ENCODE measurements around the gene CREBZF. TPM values are rescaled to one million over a fixed set of nuclear protein-coding genes. Genes with fewer than 3 reads are reported as not detected.
"Not testable (repeated sequence)": the region's sequence is repeated elsewhere in the genome, so short reads cannot be mapped to it uniquely, and the experiment has no call there.

The CREBZF gene
- total RNA-seq, 1 experiment from 2014 or later: 24.0 TPM

DNA sequence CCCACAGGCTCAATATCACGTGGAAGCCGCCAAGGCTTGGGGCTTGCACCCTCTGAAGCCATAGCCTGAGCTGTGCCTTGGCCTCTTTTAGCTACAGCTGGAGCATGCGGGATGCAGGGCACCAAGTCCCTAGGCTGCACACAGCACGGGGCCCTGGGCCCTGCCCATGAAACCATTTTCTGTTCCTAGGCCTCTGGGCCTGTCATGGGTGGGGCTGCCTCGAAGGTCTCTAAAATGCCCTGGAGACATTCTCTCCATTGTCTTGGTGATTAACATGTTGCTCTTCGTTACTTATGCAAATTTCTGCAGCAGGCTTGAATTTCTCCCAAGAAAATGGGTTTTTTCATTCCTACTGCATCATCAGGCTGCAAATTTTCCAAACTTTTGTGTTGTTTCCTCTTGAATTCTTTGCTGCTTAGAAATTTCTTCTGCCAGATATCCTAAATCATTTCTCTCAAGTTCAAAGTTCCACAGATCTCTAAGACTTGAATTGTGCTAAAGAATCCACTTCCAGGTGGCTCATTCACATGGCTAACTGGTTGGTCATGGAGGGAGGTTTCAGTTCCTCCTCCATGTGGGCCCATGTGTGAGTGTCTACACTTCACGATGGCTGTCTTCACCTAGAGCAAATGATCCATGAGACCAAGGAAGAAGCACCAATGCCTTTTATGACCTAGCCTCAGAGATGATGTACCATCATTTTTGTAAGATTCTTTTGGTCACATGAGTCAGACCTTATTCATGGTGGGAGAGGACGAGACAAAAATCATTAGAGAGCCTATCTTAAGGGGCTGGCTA, 7.4 kb upstream of the CREBZF start:
- DNase-seq (ENCODE audit: low read depth): peak; percentile 40

DNA sequence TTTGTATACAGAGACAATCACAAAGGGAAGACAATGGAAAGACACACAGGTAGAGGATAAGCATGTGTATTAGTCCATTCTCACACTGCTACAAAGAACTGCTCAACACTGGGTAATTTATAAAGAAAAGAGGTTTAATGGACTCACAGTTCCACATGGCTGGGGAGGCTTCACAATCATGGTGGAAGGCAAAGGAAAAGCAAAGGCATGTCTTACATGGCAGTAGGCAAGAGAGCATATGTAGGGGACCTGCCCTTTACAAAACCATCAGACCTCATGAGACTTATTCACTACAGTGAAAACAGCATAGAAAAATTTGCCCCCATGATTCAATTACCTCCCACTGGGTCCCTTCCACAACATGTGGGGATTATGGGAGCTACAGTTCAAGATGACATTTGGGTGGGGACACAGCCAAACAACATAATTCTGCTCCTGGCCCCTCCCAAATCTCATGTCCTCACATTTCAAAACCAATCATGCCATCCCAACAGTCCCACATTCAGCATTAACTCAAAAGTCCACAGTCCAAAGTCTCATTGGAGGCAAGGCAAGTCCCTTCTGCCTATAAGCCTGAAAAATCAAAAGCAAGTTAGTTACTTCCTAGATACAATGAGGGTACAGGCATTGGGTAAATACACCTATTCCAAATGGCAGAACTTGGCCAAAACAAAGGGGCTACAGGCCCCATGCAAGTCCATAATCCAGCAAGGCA, 6.2 kb upstream of the CREBZF start:
- DNase-seq (ENCODE audit: low read depth): not testable (repeated sequence)

- no peak for DNase-seq (ENCODE audit: low read depth)
Observed at GRCh38 chr11:85668157-85668556, 3.2 kb upstream of the CREBZF start.

DNA sequence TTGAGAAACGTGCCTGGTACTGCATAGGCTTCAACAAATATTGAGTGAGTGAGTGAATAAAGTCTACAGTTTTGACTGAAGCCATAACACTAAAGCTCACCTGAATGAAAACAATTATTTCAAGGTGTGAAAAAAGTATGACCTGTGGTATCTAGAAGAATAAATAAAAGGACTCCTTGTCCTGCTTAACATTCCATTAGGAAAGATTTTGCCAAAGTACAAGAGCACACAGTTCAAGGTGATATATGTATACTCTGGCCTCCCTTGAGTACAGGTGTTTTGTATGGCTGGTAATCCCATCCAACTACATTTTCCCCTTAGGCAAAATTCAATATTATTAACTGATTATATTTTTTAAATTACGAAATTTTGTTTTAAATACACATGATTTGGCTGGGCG, 1.8 kb upstream of the CREBZF start:
- DNase-seq (ENCODE audit: low read depth): no peak

- DNase-seq (ENCODE audit: low read depth): no peak
Observed at GRCh38 chr11:85665733-85666132, 804 bp upstream of the CREBZF start.

DNA sequence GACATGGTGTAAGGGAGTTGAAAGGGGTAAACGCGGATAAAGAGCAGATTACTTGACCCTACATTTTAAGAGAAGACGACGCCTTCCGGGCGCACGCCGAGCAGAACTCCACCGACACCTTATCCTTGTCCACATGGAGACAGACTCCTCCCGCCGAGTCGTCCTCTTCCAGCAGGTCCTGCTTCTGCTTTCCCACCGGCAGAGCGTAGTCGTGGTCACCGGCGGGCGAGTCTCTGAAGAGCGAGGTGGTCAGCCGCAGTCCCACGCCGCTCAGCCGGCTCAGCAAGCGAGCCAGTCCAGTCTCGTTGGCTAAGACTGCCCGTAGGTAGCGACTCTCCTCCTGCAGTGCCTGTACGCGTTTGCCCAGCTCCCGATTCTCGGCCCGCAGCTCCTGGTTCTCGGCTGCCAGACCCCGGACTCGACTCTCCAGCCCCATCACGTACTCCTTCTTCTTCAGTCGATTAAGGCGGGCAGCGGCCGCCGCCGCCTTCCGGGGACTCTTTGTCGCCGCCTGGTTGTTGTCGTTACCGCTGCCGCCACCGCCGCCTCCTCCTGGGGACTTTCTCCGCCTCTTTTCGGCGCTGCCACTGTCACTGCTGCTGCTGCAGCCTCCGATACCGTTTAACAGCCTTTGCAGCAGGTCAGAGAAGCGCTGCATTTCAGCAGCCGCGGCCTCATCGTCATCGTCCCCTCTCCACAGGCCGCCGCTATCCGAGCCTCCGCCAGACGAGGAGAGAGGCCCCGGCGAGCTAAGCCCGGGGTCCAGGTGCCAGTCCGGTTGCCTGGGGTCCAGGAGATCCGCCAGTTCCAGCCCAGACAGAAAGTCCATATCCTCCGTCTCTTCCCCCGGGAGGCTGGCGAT, 945 bp downstream of the CREBZF start:
- peak; percentile 65 for DNase-seq (ENCODE audit: low read depth)

GRCh38 chr11:85663080-85663752, 1.7 kb downstream of the CREBZF start:
- DNase-seq (ENCODE audit: low read depth): no peak

DNA sequence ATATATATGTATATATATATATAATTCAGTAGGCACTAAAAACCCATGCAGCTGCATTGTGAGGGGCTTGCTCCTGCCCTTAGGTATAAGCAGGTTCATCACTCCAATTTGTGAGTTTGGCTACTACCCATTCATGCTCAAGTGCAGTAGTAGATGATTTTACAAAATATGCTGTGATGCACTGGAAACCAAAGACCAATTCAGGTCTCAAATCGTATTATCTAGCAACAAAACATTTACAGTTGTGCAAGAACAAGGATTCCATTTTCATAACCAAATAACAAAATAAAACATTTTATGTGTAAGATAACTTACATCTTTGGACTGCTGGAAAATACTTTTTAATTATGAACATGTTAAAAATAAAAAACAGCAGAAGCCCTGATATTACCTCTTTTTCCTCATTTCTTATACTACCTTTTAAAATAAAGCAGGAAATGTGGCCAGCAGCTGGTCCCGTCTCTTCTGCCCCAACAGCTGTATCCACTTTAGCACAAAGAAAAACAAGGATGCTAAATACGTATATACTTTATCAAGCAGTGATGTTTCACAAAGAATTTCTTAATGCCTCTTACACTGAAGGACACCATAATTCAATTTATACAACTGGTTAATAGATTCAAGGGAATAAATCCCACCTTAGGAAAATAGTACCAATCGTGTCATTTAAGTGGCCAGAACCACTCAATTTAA, 2.8 kb downstream of the CREBZF start:
- no peak for DNase-seq (ENCODE audit: low read depth)

DNA sequence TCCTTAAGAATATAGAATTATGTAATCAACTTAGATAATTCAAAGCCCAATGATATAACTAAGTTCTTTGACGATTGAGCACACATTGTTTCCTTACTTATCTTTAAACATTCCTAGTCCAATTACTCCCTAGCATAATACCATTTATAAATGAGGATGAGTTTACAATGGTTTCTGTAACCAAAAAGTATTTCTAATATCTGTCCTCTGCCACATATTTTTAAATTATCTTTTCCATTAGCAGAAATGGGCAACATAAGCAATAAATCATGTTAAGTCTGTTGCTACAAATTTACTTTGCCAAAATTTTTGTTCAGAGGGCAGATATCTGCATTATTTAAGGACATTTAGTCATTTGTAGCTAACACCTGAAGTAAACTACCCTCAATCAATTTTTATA, 6.7 kb downstream of the CREBZF start:
- DNase-seq (ENCODE audit: low read depth): no peak

DNA sequence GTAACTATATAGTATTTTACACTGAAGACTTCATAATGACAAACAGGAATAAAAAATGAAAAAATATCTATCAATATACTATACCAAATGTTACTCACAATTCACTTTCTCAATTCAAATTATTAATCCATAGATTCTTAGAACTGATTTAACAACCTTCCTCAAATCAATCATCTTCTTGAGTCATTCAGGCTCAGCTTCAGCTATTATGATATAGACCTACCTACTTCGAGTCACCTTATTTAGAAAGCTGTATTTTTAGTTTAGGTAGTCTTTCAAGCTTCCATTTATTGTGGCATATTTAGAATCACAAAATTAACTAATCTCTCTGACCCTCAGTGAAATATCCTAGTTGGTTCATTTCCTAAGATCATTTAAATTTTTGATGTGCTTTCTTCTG, 8.2 kb downstream of the CREBZF start:
- DNase-seq (ENCODE audit: low read depth): no peak

DNA sequence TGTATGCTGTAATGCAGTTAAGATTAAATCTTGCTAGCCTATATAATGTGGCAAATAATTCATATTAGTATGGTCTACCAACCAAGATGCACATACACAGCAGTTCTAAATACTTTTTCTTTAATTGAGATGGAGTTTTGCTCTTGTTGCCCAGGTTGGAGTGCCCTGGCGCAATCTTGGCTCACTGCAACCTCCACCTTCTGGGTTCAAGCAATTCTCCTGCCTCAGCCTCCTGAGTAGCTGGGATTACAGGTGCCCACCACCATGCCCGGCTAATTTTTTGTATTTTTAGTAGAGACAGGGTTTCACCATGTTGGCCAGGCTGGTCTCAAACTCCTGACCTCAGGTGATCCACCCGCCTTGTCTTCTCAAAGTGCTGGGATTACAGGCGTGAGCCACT, 10.6 kb downstream of the CREBZF start:
- DNase-seq (ENCODE audit: low read depth): not testable (repeated sequence)

GRCh38 chr11:85652786-85653447, 12.0 kb downstream of the CREBZF start:
- no peak for DNase-seq (ENCODE audit: low read depth)

GRCh38 chr11:85651118-85651517, 13.8 kb downstream of the CREBZF start:
- no peak for DNase-seq (ENCODE audit: low read depth)

DNA sequence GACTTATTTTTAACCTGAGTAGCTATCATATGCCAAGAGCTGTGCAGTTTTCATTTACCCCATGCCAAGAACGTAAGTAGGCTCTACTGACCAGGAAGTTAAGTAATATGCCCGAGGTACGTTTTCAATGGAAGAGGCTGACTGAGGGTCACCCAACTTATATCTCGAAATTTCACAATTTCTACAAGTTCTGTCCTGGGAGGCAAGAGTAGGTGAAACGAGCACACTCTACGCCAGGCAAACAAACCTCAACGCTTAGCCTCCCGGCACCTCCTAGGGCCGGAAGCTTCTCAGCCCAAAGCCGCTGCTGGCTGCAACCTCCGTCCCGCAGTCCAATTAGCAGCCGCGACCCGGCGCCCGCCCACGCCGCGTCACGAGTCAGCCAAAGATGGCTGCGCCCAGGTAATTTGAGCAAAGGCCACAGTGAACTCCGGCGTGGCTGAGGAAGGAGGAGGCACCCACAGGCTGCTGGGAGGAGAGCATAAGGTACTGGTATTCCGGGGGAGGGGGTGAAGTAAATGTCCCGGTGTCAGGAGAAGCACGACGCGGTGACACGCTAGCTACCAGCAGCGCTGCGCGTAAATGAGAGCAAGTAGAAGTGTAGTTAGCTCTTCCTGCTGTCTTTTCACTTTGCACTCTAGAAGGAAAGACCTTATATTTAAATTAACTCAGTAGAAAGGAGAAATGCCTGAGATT, 17.2 kb downstream of the CREBZF start, which contains the start of gene TMEM126A:
Gene TMEM126A, plus strand, starts transcription at position 364 of the 696 bp plus-strand sequence. CDS start 2,289 bp downstream, outside the sequence.
- DNase-seq (ENCODE audit: low read depth): peak; percentile 86

DNA sequence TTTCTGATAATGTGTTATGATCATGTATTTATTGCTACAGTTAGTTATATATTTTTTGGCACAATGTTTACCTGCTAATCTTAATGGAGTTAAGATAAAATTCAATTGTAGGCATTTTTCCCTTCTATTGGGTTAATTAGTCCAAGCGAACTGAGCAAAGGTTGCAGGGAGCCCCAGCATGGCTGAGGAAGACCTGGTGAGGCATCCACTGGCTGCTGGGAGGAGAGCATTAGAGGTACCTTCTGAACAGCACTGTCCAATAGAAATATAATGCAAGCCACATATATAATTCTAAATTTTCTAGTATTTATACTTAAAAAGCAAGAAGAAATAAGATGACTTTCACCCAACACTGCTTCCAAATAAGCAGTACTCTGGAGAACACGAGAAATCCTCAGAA, 17.9 kb downstream of the CREBZF start:
- DNase-seq (ENCODE audit: low read depth): no peak

DNA sequence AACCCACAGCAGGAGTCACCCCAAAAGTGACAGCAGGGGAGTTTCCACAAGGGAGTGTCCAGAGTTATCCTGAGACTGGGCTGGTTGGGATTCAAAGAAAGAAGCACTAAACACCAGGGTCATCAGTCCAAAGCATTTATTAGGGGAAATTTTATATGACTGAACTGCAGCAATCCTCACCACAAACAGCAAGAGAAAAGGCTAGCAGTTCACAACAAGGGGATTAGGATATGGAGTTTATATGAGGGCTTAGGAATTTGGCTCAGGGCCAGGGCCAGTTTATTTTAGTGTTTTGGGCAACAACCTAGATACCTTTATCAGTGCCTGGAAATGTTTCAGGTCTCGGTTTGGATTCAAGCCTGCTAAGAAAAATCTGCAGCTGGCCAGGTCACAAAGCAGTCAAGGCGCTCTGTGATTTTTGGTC, 21.7 kb downstream of the CREBZF start:
- no peak for DNase-seq (ENCODE audit: low read depth)

DNA sequence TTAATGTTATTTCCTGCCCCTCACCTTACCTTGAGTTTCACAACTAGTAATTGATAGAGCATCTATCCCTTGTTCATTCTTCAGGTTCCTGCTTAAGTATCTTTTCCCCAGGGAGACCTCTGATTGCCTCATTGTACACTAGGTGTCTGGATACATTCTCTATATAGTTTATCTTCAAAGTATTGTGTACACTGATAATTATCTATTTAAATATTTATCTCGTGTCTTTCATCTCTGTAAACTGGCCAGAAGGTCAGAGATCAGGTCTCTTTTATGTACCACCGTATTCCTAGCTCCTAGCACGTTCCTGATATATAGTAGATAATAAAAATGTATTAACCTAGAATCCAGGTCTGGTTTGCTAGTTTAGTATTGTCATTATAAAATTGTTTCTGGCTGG, 30.2 kb downstream of the CREBZF start:
- no peak for DNase-seq (ENCODE audit: low read depth)

- peak; percentile 23 for DNase-seq (ENCODE audit: low read depth)
Observed at GRCh38 chr11:85628771-85629341, 36.1 kb downstream of the CREBZF start.

All from HT1080 (cell line).